GM21737 (cell line): ENCODE results near the gene FILIP1.

Experiments
- ATAC-seq: cut with Tn5 transposase; IDR thresholded peaks from one replicate; pipeline ENCODE4 v1.9.1; 2021; ENCODE audit warnings: mild to moderate bottlenecking, moderate library complexity; ENCODE audit not compliant: unreplicated experiment

FILIP1 gene

GRCh38 chr6:75272145-75272840, 221.3 kb downstream of the FILIP1 start:
- no peak for ATAC-seq

- ATAC-seq, result no peak
Measured at GRCh38 chr6:75268988-75269354, 224.6 kb downstream of the FILIP1 start.

DNA sequence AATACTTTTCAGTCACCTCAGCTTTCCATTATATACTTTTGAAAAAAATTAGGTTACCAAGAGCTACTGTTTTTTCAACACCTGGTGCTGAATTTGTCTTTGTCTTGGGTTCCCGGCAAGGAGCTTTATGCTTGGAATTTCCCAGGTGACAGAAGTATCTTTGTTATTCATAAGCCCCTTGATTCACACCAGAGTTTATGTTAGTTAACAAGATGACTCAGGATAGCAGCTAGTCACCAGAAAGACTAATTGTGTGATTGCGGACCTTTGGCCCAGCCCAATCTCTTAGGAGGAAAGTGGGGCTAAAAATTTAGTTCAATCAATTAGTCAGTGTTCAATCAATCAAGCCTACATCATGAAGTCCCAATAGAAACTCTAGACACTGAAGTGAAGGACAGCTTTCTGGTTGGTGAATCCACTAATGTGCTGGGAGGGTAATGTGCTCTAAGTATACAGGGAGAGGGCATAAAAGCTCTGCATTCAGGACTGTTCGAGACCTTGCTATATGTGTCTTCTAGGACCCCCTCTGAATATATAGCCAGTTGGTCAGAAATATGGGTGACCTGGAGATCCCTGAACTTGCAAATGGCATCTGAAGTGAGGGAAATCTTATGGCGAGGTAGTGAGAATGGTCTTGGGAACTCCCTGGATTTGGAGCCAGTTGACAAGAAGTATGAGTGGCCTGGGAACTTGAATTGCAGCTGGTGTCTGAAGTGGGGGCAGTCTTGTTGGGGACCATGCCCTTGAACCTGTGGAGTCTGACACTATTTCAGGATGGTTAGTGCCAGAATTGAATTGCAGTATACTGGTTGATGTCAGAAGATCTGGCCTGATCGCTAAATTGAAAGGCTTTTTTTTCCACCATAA, 225.2 kb downstream of the FILIP1 start:
- ATAC-seq, result no peak

DNA sequence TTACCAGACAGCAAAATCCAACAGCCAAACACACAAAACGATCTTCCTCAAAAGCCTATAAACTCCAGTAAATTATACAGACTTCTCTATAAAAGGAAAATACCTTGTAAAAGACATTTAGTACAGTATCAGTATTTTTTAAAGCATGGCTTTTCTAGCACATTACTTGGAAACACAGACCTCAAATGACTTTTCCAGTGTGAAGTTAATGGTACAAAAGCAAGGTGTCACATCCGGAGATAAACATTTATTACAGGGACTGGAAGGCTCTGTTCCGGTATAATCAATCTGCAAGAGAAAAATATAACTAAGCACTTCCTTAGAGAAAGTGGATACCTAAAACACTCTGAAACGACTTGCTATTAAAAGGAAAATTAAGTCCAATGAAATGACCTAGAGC, 226.1 kb downstream of the FILIP1 start:
- no peak for ATAC-seq

DNA sequence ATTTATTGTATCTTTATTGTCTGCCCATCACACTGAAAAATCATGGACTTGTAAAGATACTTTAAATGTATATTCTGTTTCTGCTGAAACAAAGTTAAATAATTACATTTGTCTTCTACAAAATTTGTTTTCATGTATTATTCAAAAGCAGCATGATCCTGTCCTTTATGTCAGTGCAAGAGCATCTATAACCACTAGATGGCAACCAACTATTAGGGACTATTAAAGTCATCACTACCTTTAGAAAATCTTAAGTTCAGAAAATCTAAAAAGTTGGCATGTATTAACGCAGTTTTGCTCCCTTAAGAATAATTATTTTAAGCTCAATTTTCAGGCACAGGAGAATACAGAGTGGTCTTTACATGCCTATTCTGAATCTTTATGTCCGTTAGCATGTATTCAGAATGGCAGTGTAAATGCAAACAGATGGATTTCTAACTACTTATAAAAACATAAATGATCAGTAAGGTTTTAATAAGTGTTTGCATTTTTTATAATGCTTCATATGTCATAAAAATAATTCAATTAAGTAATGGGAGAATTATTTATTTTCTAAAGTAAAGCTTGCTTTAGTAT, 226.8 kb downstream of the FILIP1 start:
- ATAC-seq, result peak; percentile 72

GRCh38 chr6:75263401-75263750, 230.2 kb downstream of the FILIP1 start:
- no peak for ATAC-seq

DNA sequence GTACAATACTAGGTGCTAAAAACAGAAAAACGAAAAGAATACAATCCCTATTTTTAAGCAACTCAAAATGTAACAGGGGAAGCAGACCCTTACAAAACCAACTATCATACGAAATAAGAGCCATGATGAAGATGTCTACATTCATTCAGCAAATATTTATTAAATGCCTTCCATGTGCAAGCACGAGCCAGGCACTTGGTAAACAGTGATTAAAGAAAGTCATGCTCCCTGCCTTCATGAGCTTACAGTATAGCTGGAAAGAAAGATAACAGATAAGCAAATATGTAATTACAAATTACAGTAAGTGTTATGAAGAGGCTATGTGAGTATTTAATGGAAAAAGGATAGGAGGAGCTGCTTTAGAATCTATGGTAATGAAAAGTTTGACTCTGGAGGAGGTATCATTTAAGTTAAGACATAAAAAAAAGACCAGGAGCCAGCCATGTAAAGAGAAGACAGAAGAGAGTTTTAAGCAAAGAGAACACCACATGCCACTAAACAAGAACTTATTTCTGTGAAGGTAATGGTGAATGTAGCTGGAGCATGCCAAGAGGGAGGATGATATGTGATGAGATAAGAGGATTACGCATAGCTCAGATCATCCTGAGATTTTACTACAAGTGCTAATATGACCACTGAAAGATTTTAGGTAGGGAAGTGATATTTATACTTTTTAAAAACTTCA, 230.7 kb downstream of the FILIP1 start:
- no peak for ATAC-seq

DNA sequence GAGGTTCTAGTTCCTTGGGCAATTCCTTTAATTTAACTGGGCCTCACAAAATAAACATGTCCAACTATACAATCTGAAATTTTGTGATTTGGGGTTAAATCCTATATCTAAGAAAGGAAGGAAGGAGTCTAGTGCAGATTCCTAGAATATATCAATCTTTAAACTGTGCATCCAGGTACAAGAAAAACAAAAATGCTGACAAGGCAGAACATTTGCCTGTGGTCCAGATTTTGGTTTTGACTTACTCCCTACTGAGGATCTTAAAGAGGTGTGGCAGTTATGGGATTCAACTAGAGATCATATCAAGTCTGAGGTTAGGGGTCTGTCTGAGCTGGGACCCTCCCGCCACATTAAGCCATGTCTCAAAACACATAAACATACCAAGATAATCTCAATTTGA, 232.3 kb downstream of the FILIP1 start:
- ATAC-seq, result no peak

DNA sequence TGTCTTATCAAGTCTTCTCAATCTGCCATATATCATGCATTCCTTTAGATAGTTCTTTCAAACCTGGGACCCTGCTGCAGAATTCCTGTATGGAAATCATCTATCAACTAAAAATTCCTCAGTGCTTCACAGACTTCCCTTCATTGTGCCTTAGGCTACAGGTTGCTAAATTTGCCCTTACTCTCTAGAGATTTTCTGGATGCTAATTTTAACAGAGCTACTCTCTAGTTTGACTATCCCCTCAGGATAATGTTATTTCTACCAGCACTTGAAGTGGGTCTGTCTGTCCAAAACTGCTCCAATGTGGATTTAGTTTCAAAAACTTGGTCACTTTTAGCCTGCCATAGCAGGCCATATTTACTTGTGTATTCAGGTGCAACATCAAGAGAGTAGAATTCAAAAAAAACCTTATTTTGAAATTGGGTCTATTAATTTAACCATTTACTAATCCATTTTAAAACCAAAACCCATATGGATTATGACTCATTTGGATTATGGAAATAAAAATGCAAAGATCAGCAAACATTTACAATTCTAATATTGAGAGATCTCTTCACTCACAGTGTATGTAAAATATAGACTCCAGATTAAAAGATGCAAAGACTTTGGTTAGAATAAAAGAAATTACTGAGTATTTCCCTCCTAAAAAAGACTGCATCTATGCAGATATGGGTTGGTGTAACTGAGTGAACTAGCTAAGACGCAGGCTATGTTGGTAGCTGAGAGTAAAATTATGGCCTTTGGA, 236.1 kb downstream of the FILIP1 start:
- no peak for ATAC-seq

- ATAC-seq, result no peak
Measured at GRCh38 chr6:75250552-75250951, 243.0 kb downstream of the FILIP1 start.

DNA sequence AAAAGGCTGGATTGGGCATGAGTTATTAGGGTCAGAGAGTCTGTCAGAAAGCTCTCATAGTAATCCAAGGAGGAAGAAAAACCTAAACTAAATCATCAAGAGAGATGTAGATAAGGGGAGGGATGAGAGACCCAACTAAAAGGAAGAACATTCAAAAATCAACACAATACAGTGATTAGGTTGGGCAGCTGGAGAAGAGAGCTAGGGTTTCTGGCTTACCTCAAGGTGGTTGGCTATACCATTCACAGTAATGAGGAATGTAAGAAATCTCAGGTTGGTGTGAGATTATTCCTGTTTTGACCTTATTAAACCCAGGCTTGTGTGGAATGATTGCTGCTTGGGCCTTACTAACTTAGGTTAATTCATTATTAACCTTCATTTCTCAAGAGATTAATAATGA, 243.8 kb downstream of the FILIP1 start:
- ATAC-seq, result no peak

- no peak for ATAC-seq
Measured at GRCh38 chr6:75246386-75246785, 247.2 kb downstream of the FILIP1 start.

DNA sequence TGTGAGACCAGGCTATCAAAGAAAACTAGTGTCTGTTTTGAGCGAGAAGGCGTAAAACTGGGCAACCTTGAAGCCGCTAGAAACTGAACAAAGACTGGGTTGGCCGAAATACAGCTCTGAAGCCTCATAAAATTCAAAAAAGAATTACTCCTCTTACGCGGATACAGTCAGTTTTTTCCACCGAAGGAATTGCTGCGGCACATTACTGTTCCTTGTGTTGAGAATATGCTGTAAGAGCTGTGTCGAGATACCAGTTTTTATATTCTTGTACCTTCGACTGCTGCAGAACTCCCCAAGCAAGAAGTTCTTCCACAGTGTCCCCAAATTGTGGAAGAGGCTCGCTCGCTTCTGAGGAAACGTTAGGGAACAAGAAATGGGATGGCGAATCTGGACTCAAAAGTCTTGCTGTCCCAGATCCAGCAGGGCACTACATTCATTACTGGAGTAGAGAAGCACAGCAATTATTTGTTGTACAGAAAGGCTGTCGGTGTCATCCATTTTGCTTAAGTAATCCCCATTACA, 249.5 kb downstream of the FILIP1 start:
- no peak for ATAC-seq

- ATAC-seq, result peak; percentile 96
Measured at GRCh38 chr6:75243333-75244062, 250.1 kb downstream of the FILIP1 start, which contains the start of gene COX7A2. COX7A2 (minus strand) TSS chr6:75243801; CDS start chr6:75243734, 67 bp downstream.
